LHCN-M2 (cell line): ENCODE results near the gene SESTD1. TPM values are rescaled to one million over a fixed set of nuclear protein-coding genes. Genes with fewer than 3 reads are reported as not detected.

Experiments used
- total RNA-seq: library from RNA; depleted of rRNA; stranded (reverse); fragments of >200 nt; gene quantifications from 2 replicates; pipeline ENCODE4 v1.2.3, GENCODE V29; 2014; rRNA removed

Gene SESTD1
- total RNA-seq, 1 experiment from 2014 or later = 8.8 TPM

Other genes with a start within 250 kb of the SESTD1 start
- gene CCDC141, start 214.7 kb downstream of the SESTD1 start, total RNA-seq = 2.4 and 3.7 TPM in 2 replicates